GM13977 (cell line): Measurements from ENCODE around the gene CTSW.

Experiments
- DNase-seq: peaks from one replicate; pipeline ENCODE4 v3.0.0; 2012; ENCODE audit warnings: low spot score
- CTCF ChIP-seq: IDR thresholded peaks from 2 replicates; pipeline ENCODE4 v1.5.1; 2012; ENCODE audit warnings: mild to moderate bottlenecking, control low read depth; ENCODE audit not compliant: insufficient read depth; ENCODE audit errors: extremely low read depth, missing control alignments
- in situ Hi-C: fragments of 300-500 bp; cut with MboI; formaldehyde crosslinking; loops from one replicate; pipeline ENCODE4 v1.12.0; 2022; ENCODE audit warnings: low sequenced_read_pairs, low pct_unique_long_range_greater_than_20kb, mixed read lengths, inconsistent platforms; ENCODE audit not compliant: unreplicated experiment

CTSW gene

GRCh38 chr11:65917077-65917433, 37.4 kb downstream of the CTSW start:
- in situ Hi-C loops, result no loop called here
- DNase-seq, result no peak
- TF ChIP-seq CTCF, result no peak

- in situ Hi-C loops, result no loop called here
- TF ChIP-seq CTCF, result no peak
- DNase-seq, result no peak
These were observed 38.0 kb downstream of the CTSW start for GRCh38 chr11:65917434-65918210.

- in situ Hi-C loops, result no loop called here
- DNase-seq, result no peak
These were observed 38.8 kb downstream of the CTSW start, which contains the start of gene C11orf68 for GRCh38 chr11:65918211-65919140. Gene C11orf68, minus strand, starts transcription at chr11:65919062. Its CDS starts 31 bp downstream, at chr11:65919031.

GRCh38 chr11:65919141-65919572, 39.5 kb downstream of the CTSW start, which contains the start of gene DRAP1:
Gene DRAP1, plus strand, starts transcription at chr11:65919426. Its CDS starts 76 bp downstream, at chr11:65919502.
- peak; percentile 100 for DNase-seq
- TF ChIP-seq CTCF, result no peak
- in situ Hi-C loops, result no loop called here

More at GRCh38 chr11:65918211-65919140, 38.8 kb downstream of the CTSW start, which contains the start of gene C11orf68:
- TF ChIP-seq CTCF, result no peak

- no peak for DNase-seq
- in situ Hi-C loops, result no loop called here
- no peak for TF ChIP-seq CTCF
These were observed 40.1 kb downstream of the CTSW start for GRCh38 chr11:65919573-65920371.

- DNase-seq, result no peak
- in situ Hi-C loops, result no loop called here
- TF ChIP-seq CTCF, result no peak
These were observed 40.8 kb downstream of the CTSW start for GRCh38 chr11:65920372-65920802.
